Mesothelial cell of epicardium (in vitro differentiated cells): Measurements from ENCODE around the gene PIM2. TPM values are rescaled to one million over a fixed set of nuclear protein-coding genes. Genes with fewer than 3 reads are reported as not detected.

ENCODE experiments used
- DNase-seq, 2 experiments: peaks; one replicate each; pipeline ENCODE4 v3.0.0; 2021; ENCODE audit warnings: low spot score in 2 of 2; ENCODE audit not compliant: unreplicated experiment in 2 of 2
- H3K27ac Mint-ChIP-seq: 2 replicates; pipeline ENCODE4 v1.8.0; 2021; ENCODE audit warnings: mixed read lengths
- H3K27me3 Mint-ChIP-seq: 2 replicates; pipeline ENCODE4 v1.8.0; 2021; ENCODE audit warnings: low read depth, mixed read lengths
- H3K36me3 Mint-ChIP-seq: 2 replicates; pipeline ENCODE4 v1.8.0; 2021; ENCODE audit warnings: mixed read lengths
- H3K4me1 Mint-ChIP-seq: 2 replicates; pipeline ENCODE4 v1.8.0; 2021; ENCODE audit warnings: mixed read lengths
- H3K4me3 Mint-ChIP-seq: 2 replicates; pipeline ENCODE4 v1.8.0; 2021; ENCODE audit warnings: mild to moderate bottlenecking, moderate library complexity, mixed read lengths
- H3K9me3 Mint-ChIP-seq: 2 replicates; pipeline ENCODE4 v1.8.0; 2021; ENCODE audit warnings: mixed read lengths
- CTCF ChIP-seq: fragments of 200-600 bp; sonication (generic); IDR thresholded peaks from one replicate; pipeline ENCODE4 v1.5.0; 2021; ENCODE audit warnings: antibody characterized with exemption; ENCODE audit not compliant: unreplicated experiment
- total RNA-seq: library from RNA; stranded (reverse); gene quantifications from 3 replicates; pipeline ENCODE4 v1.2.1, GENCODE V29; 2021

The PIM2 gene
- total RNA-seq, 1 donor from 2014 or later, result 10.3 TPM

GRCh38 chrX:48960291-48960690, 41.5 kb upstream of the PIM2 start:
- no peak for DNase-seq
- no peak for TF ChIP-seq CTCF
- peaks cover 7% of the 10 kb centered on the region for H3K36me3 Mint-ChIP-seq
- peaks cover 25% of the 10 kb centered on the region for H3K4me1 Mint-ChIP-seq
- H3K27ac Mint-ChIP-seq, result peak overlapping the region; percentile 100
- H3K4me3 Mint-ChIP-seq, result peak overlapping the region; percentile 3
- H3K27me3 Mint-ChIP-seq, result no peaks in the 10 kb centered on the region
- H3K9me3 Mint-ChIP-seq, result peaks cover 13% of the 10 kb centered on the region

DNA sequence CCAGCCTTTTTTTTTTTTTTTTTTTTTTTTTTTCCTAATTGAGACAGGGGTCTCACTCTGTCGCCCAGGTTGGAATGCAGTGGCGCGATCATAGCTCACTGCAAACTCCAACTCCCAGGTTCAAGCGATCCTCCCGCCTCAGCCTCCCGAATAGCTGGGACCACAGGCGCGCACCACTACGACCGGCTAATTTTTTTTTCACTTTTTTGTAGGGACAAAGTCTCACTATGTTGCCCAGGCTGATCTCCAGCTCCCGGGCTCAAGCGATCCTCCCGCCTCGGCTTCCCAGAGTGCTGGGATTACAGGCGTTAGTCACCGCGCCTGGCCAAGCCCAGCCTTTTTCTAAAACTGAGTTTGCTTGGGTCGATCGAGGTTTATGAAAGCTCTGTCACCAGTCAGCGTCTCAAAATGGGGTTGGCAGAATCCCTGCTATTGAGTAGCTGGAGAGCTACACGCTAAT, 39.8 kb upstream of the PIM2 start:
- Mint-ChIP-seq H3K27me3 (no peaks in the 10 kb centered on the region), H3K4me1 (peaks cover 30% of the 10 kb centered on the region), H3K36me3 (peaks cover 5% of the 10 kb centered on the region), H3K4me3 (peak overlapping the region; percentile 100), H3K27ac (peak overlapping the region; percentile 100), H3K9me3 (peaks cover 11% of the 10 kb centered on the region)
- TF ChIP-seq CTCF, result no peak
- no peak for DNase-seq

GRCh38 chrX:48957827-48958634, 39.2 kb upstream of the PIM2 start:
- H3K4me3 Mint-ChIP-seq, result peak overlapping the region; percentile 100
- no peak for TF ChIP-seq CTCF
- peaks cover 30% of the 10 kb centered on the region for H3K4me1 Mint-ChIP-seq
- peak; percentile 86 to 91 for DNase-seq
- H3K9me3 Mint-ChIP-seq, result peaks cover 10% of the 10 kb centered on the region
- H3K27me3 Mint-ChIP-seq, result no peaks in the 10 kb centered on the region
- H3K27ac Mint-ChIP-seq, result peak overlapping the region; percentile 100
- peaks cover 2% of the 10 kb centered on the region for H3K36me3 Mint-ChIP-seq

GRCh38 chrX:48957477-48957826, 38.6 kb upstream of the PIM2 start, which contains the start of gene OTUD5:
TSS of gene OTUD5 (minus strand) at chrX:48957607. CDS start at chrX:48957570, 37 bp downstream.
- H3K9me3 Mint-ChIP-seq, result peaks cover 10% of the 10 kb centered on the region

GRCh38 chrX:48956728-48957414, 38.0 kb upstream of the PIM2 start:
- Mint-ChIP-seq H3K4me1 (peaks cover 29% of the 10 kb centered on the region), H3K27me3 (no peaks in the 10 kb centered on the region), H3K9me3 (peaks cover 10% of the 10 kb centered on the region), H3K36me3 (peaks cover 2% of the 10 kb centered on the region), H3K4me3 (peak overlapping the region; percentile 75), H3K27ac (peak overlapping the region; percentile 72)
- no peak for TF ChIP-seq CTCF
- DNase-seq, result no peak

More at GRCh38 chrX:48957477-48957826, 38.6 kb upstream of the PIM2 start, which contains the start of gene OTUD5:
- Mint-ChIP-seq H3K4me1 (peaks cover 30% of the 10 kb centered on the region), H3K27me3 (no peaks in the 10 kb centered on the region), H3K36me3 (peaks cover 2% of the 10 kb centered on the region), H3K27ac (peak within 1 kb of the TSS; percentile 100), H3K4me3 (peak within 1 kb of the TSS; percentile 100)
- no peak for DNase-seq
- TF ChIP-seq CTCF, result no peak
